ENCODE measurements around the gene LRP2. TPM values are rescaled to one million over a fixed set of nuclear protein-coding genes. Genes with fewer than 3 reads are reported as not detected.
A peak's percentile ranks its signal among the peaks of the same experiment; 100 is the strongest.

The LRP2 gene
- polyA plus RNA-seq, 2 of the 4 experiments (the other 2 are of a cell fraction) = 0.04 TPM; not detected in 1

GRCh38 chr2:169203952-169204351 lies 158.4 kb downstream of the LRP2 start:
- POLR2A ChIA-PET = no interaction called here
- FAIRE-seq = no peak
- Histone ChIP-seq H3K4me3 (no peak overlapping the region), H3K9me3 (no peaks in the 10 kb centered on the region; the same call in 2 of the 3 replicates), H3K4me1 (no peaks in the 10 kb centered on the region), H3K27ac (no peak overlapping the region), H3K4me2 (no peak overlapping the region)
- TF ChIP-seq RNF2 (IDR thresholded peaks at IDR 0.05; ENCODE audit: borderline replicate concordance, low read depth) (0 out of 2 replicates have a peak, but pooled peaks have one; percentile 7), EP300 (IDR thresholded peaks at IDR 0.05) (no peak)
- no peak for DNase-seq (ENCODE audit: low read depth in 1 of 2, low spot score in 1 of 2)
- WGBS (ENCODE audit: missing lambda C conversion rate) = 35% methylated on average over 8 of the region's 8 CpGs
- CTCF ChIA-PET = interaction anchor here (2.2 kb wide), 1 partner anchor 17 kb away, joined by 6 read pairs; no protein-coding TSS in a partner anchor
- no peak for ATAC-seq

- Histone ChIP-seq H3K27ac (no peak overlapping the region), H3K4me3 (no peak overlapping the region), H3K4me2 (no peak overlapping the region), H3K9me3 (no peaks in the 10 kb centered on the region; the same call in 2 of the 3 replicates), H3K4me1 (no peaks in the 10 kb centered on the region)
- CTCF ChIA-PET = interaction anchor here (0.6 to 1.4 kb wide), 4 partner anchors 11 to 1771 kb away, joined by 3 read pairs; no protein-coding TSS in a partner anchor
- no peak for ATAC-seq
- POLR2A ChIA-PET = no interaction called here
- 82% methylated on average over 3 of the region's 3 CpGs for WGBS (ENCODE audit: missing lambda C conversion rate)
- TF ChIP-seq HOXA7 (CRISPR knock-in tag; IDR thresholded peaks at IDR 0.05) (no peak), KDM5A (IDR thresholded peaks at IDR 0.05) (no peak), MAFK (IDR thresholded peaks at IDR 0.05; ENCODE audit: partially characterized antibody) (no peak), GATA3 (IDR thresholded peaks at IDR 0.05; ENCODE audit: borderline replicate concordance) (no peak), MAZ (IDR thresholded peaks at IDR 0.05; ENCODE audit: borderline replicate concordance, low read depth, low read length) (no peak), FOSL2 (IDR thresholded peaks at IDR 0.05) (no peak), FOSL2 (CRISPR knock-in tag; IDR thresholded peaks at IDR 0.05) (no peak), NR3C1 (IDR thresholded peaks at IDR 0.05) (no peak), RFX5 (IDR thresholded peaks at IDR 0.05) (no peak), POLR2AphosphoS2 (conservative IDR thresholded peaks at IDR 0.05; ENCODE audit: low read length) (no peak), ZNF302 (CRISPR knock-in tag; IDR thresholded peaks at IDR 0.05) (no peak), CBX2 (IDR thresholded peaks at IDR 0.05; ENCODE audit: borderline replicate concordance, low read depth) (no peak), CHD2 (IDR thresholded peaks at IDR 0.05; ENCODE audit: low read length, partially characterized antibody) (no peak), SREBF2 (IDR thresholded peaks at IDR 0.05) (no peak)
- DNase-seq (ENCODE audit: low read depth in 1 of 2, low spot score in 1 of 2) = no peak
- no peak for FAIRE-seq
Observed at GRCh38 chr2:169200756-169201155, 161.6 kb downstream of the LRP2 start.

GRCh38 chr2:169193618-169194017 lies 168.7 kb downstream of the LRP2 start:
- no peak overlapping the region for H3K4me2 ChIP-seq
- WGBS (ENCODE audit: missing lambda C conversion rate) = 21% methylated on average over 5 of the region's 5 CpGs
- ChIA-PET POLR2A (no interaction called here), CTCF (interaction anchor here (0.7 kb wide), 1 partner anchor 16 kb away, joined by 3 read pairs; no protein-coding TSS in a partner anchor)
- H3K27ac ChIP-seq = no peak overlapping the region
- H3K9me3 ChIP-seq = no peaks in the 10 kb centered on the region
- H3K4me3 ChIP-seq = no peak overlapping the region
- FAIRE-seq (no peak), DNase-seq (ENCODE audit: low read depth in 1 of 2, low spot score in 1 of 2) (no peak), ATAC-seq (no peak)
- H3K4me1 ChIP-seq = no peaks in the 10 kb centered on the region
- TF ChIP-seq KDM1A (IDR thresholded peaks at IDR 0.05; ENCODE audit: low read depth) (no peak), JUNB (IDR thresholded peaks at IDR 0.05) (no peak), SMC3 (IDR thresholded peaks at IDR 0.05) (no peak), TP53 (CRISPR knock-in tag; IDR thresholded peaks at IDR 0.05) (no peak), FOSL2 (IDR thresholded peaks at IDR 0.05) (no peak), FOSL2 (CRISPR knock-in tag; IDR thresholded peaks at IDR 0.05) (no peak), HMGXB4 (CRISPR knock-in tag; IDR thresholded peaks at IDR 0.05; ENCODE audit: borderline replicate concordance) (no peak), RCOR1 (IDR thresholded peaks at IDR 0.05; ENCODE audit: low read depth, low read length) (no peak), EHMT2 (IDR thresholded peaks at IDR 0.05; ENCODE audit: low read depth) (no peak), ZFP36 (IDR thresholded peaks at IDR 0.05; ENCODE audit: borderline replicate concordance, partially characterized antibody) (no peak), ZSCAN20 (CRISPR knock-in tag; IDR thresholded peaks at IDR 0.05) (no peak), RARB (CRISPR knock-in tag; IDR thresholded peaks at IDR 0.05) (no peak), TFCP2L1 (CRISPR knock-in tag; IDR thresholded peaks at IDR 0.05) (no peak), HOXB13 (CRISPR knock-in tag; IDR thresholded peaks at IDR 0.05; ENCODE audit: low read depth) (no peak)
- TF ChIP-seq, protein P1, sequence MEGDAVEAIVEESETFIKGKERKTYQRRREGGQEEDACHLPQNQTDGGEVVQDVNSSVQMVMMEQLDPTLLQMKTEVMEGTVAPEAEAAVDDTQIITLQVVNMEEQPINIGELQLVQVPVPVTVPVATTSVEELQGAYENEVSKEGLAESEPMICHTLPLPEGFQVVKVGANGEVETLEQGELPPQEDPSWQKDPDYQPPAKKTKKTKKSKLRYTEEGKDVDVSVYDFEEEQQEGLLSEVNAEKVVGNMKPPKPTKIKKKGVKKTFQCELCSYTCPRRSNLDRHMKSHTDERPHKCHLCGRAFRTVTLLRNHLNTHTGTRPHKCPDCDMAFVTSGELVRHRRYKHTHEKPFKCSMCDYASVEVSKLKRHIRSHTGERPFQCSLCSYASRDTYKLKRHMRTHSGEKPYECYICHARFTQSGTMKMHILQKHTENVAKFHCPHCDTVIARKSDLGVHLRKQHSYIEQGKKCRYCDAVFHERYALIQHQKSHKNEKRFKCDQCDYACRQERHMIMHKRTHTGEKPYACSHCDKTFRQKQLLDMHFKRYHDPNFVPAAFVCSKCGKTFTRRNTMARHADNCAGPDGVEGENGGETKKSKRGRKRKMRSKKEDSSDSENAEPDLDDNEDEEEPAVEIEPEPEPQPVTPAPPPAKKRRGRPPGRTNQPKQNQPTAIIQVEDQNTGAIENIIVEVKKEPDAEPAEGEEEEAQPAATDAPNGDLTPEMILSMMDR (IDR thresholded peaks at IDR 0.05) = no peak
- TF ChIP-seq, protein P2, sequence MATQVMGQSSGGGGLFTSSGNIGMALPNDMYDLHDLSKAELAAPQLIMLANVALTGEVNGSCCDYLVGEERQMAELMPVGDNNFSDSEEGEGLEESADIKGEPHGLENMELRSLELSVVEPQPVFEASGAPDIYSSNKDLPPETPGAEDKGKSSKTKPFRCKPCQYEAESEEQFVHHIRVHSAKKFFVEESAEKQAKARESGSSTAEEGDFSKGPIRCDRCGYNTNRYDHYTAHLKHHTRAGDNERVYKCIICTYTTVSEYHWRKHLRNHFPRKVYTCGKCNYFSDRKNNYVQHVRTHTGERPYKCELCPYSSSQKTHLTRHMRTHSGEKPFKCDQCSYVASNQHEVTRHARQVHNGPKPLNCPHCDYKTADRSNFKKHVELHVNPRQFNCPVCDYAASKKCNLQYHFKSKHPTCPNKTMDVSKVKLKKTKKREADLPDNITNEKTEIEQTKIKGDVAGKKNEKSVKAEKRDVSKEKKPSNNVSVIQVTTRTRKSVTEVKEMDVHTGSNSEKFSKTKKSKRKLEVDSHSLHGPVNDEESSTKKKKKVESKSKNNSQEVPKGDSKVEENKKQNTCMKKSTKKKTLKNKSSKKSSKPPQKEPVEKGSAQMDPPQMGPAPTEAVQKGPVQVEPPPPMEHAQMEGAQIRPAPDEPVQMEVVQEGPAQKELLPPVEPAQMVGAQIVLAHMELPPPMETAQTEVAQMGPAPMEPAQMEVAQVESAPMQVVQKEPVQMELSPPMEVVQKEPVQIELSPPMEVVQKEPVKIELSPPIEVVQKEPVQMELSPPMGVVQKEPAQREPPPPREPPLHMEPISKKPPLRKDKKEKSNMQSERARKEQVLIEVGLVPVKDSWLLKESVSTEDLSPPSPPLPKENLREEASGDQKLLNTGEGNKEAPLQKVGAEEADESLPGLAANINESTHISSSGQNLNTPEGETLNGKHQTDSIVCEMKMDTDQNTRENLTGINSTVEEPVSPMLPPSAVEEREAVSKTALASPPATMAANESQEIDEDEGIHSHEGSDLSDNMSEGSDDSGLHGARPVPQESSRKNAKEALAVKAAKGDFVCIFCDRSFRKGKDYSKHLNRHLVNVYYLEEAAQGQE (IDR thresholded peaks at IDR 0.05) = no peak
